Measurements from ENCODE around the gene PRKG2. TPM values are rescaled to one million over a fixed set of nuclear protein-coding genes. Genes with fewer than 3 reads are reported as not detected.
A peak's percentile ranks its signal among the peaks of the same experiment; 100 is the strongest.
"Not testable (repeated sequence)": the region's sequence is repeated elsewhere in the genome, so short reads cannot be mapped to it uniquely, and the experiment has no call there.

Gene PRKG2
- total RNA-seq, 2 experiments from 2014 or later, result 0.23 to 0.26 TPM

- POLR2A ChIA-PET, result no interaction called here
- peaks cover 9% of the 10 kb centered on the region for H3K9me3 Mint-ChIP-seq (ENCODE audit: insufficient read depth)
- ATAC-seq (no peak), DNase-seq (no peak)
- no peaks in the 10 kb centered on the region for H3K36me3 Mint-ChIP-seq (ENCODE audit: low read depth)
- CTCF ChIA-PET, result no interaction called here
- H3K4me1 Mint-ChIP-seq (ENCODE audit: low read depth), result no peaks in the 10 kb centered on the region
- no peak overlapping the region for H3K4me3 Mint-ChIP-seq
- H3K27ac Mint-ChIP-seq, result no peak overlapping the region
- H3K27me3 Mint-ChIP-seq (ENCODE audit: low read depth), result no peaks in the 10 kb centered on the region
Measured at GRCh38 chr4:81235982-81236749, 21.1 kb upstream of the PRKG2 start.

- H3K36me3 Mint-ChIP-seq (ENCODE audit: low read depth), result no peaks in the 10 kb centered on the region
- H3K9me3 Mint-ChIP-seq (ENCODE audit: insufficient read depth), result peaks cover 17% of the 10 kb centered on the region
- H3K27me3 Mint-ChIP-seq (ENCODE audit: low read depth), result no peaks in the 10 kb centered on the region
- H3K4me3 Mint-ChIP-seq, result no peak overlapping the region
- no peak for ATAC-seq
- no peak overlapping the region for H3K27ac Mint-ChIP-seq
- ChIA-PET POLR2A (no interaction called here), CTCF (no interaction called here)
- no peaks in the 10 kb centered on the region for H3K4me1 Mint-ChIP-seq (ENCODE audit: low read depth)
- DNase-seq, result no peak
Measured at GRCh38 chr4:81227968-81228367, 12.9 kb upstream of the PRKG2 start.

DNA sequence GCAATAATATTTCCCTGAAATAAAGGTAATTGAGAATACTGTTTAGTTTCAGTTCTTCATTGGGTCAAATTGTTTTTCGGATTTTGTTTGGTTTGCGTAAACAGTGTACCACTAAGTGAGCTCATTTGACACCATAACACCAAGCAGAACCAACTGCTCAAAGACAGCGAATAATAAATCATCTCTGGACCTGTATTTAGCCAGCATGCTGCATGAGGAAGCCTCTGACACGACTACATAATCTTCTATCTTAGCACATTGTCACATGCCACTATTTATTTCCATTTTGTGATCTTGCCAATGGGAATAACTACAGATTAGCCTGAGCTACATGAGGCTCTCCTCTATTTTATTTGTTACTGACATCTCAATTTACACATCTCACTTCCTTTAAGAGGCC lies 12.1 kb upstream of the PRKG2 start:
- Mint-ChIP-seq H3K4me1 (ENCODE audit: low read depth) (no peaks in the 10 kb centered on the region), H3K27ac (no peak overlapping the region), H3K4me3 (no peak overlapping the region), H3K9me3 (ENCODE audit: insufficient read depth) (peaks cover 15% of the 10 kb centered on the region), H3K27me3 (ENCODE audit: low read depth) (no peaks in the 10 kb centered on the region), H3K36me3 (ENCODE audit: low read depth) (no peaks in the 10 kb centered on the region)
- ChIA-PET CTCF (no interaction called here), POLR2A (no interaction called here)
- ATAC-seq (no peak), DNase-seq (no peak)

DNA sequence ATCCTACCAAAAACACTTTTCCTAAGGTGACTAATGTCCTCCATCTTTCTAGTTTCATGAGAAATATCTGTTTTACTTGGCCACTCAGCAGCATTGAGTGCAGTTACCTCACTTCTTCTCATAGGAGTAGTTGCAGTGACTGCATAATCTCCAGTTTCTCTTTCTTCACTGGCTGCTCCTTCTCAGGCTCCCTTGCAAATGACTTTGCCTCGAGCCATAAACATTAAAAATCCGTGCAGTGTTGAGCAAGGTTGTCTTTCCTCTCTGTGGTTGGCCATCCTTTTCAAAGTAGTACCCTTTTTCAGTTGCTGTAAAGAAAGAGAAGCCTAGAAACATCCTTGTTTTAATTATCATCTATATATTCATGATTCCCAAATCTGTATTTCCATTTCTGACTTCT lies 10.2 kb upstream of the PRKG2 start:
- H3K4me1 Mint-ChIP-seq (ENCODE audit: low read depth), result no peaks in the 10 kb centered on the region
- H3K27ac Mint-ChIP-seq, result no peak overlapping the region
- DNase-seq (no peak), ATAC-seq (no peak)
- H3K9me3 Mint-ChIP-seq (ENCODE audit: insufficient read depth), result peaks cover 2% of the 10 kb centered on the region
- no peak overlapping the region for H3K4me3 Mint-ChIP-seq
- peaks cover 5% of the 10 kb centered on the region for H3K27me3 Mint-ChIP-seq (ENCODE audit: low read depth)
- POLR2A ChIA-PET, result no interaction called here
- H3K36me3 Mint-ChIP-seq (ENCODE audit: low read depth), result no peaks in the 10 kb centered on the region
- CTCF ChIA-PET, result no interaction called here

DNA sequence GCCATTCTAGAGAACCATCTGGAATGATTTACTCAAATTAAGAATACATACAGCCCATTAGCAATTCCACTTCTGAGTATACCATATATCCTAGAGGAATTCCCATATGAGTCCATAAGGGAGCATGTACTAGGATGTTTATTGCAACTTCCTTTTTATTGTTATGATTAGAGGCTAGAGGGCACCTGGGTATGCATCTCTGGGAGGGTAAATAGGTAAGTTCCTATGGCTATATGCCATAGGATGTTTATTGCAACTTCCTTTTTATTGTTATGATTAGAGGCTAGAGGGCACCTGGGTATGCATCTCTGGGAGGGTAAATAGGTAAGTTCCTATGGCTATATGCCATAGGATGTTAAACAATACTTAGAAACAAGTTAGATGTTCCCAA lies 7.1 kb upstream of the PRKG2 start:
- ATAC-seq; CTCF ChIA-PET; H3K4me1 Mint-ChIP-seq (ENCODE audit: low read depth); DNase-seq; H3K9me3 Mint-ChIP-seq (ENCODE audit: insufficient read depth); H3K4me3 Mint-ChIP-seq; POLR2A ChIA-PET; H3K27ac Mint-ChIP-seq; H3K36me3 Mint-ChIP-seq (ENCODE audit: low read depth): not testable (repeated sequence)
- H3K27me3 Mint-ChIP-seq (ENCODE audit: low read depth), result peaks cover 14% of the 10 kb centered on the region

DNA sequence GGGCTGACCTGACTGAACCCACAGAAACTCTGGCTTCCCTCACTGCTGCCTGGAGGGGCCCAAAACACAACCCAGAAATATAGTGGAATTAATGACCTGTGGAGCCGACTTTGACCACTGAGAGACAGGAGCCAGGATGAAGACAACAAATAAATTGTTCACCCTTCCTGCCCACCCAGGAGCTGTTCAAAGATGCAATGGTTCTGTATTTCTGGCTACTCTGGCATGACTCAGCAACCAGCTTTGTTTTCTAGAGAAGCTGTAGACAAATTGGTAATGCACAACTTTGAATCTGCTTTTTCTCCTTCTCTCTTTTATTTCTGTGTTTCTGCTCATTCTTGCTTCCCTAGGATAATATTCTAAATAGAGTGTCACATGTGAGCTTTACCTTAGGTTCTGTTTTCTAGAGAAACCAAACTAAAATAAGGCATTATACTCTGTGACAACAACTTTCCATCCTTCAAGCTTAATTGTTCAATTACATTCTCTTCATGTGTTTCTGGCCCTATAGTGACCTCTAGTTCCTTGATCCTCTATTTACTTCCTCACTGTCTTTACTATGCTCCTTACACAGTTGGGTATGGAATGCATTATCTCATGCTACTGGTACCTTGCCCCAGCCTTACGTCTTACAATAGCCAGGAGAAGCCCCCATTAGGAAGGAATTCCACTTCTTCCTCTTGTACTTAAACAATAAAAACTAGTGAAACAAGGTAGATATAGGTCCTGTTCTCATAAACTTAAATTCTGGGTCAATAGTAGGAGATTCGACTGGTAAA lies 6.5 kb upstream of the PRKG2 start:
- H3K4me3 Mint-ChIP-seq, result no peak overlapping the region
- H3K4me1 Mint-ChIP-seq (ENCODE audit: low read depth), result no peaks in the 10 kb centered on the region
- H3K9me3 Mint-ChIP-seq (ENCODE audit: insufficient read depth), result no peaks in the 10 kb centered on the region
- DNase-seq (no peak), ATAC-seq (no peak)
- peaks cover 17% of the 10 kb centered on the region for H3K27me3 Mint-ChIP-seq (ENCODE audit: low read depth)
- no peaks in the 10 kb centered on the region for H3K36me3 Mint-ChIP-seq (ENCODE audit: low read depth)
- CTCF ChIA-PET, result interaction anchor here (0.6 kb wide), 1 partner anchor 752 kb away, joined by 3 read pairs; no protein-coding TSS in a partner anchor
- no peak overlapping the region for H3K27ac Mint-ChIP-seq
- POLR2A ChIA-PET, result no interaction called here

DNA sequence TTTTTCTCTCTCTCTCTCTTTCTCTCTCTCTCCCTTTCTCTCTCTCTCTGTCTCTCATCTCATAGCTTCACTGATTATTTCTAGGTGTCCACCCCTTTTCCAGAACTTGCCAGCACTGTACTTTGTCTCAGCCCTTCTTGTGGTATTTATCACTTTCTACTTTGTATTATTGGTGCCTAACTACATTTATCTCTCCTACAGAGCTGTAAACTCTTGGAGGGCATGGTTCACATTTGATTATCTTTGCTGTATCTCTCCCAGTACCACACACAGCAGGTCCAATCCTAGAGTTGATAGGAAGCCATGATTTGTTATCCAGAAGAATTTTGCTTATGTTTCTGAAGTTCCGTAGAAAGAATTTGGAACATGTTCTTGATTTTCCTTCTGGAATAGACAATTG lies 5.2 kb upstream of the PRKG2 start:
- ATAC-seq, result no peak
- Mint-ChIP-seq H3K27me3 (ENCODE audit: low read depth) (peaks cover 27% of the 10 kb centered on the region), H3K4me3 (no peak overlapping the region), H3K36me3 (ENCODE audit: low read depth) (no peaks in the 10 kb centered on the region), H3K4me1 (ENCODE audit: low read depth) (peaks cover 5% of the 10 kb centered on the region), H3K9me3 (ENCODE audit: insufficient read depth) (no peaks in the 10 kb centered on the region), H3K27ac (no peak overlapping the region)
- POLR2A ChIA-PET, result no interaction called here
- DNase-seq, result no peak
- CTCF ChIA-PET, result no interaction called here

DNA sequence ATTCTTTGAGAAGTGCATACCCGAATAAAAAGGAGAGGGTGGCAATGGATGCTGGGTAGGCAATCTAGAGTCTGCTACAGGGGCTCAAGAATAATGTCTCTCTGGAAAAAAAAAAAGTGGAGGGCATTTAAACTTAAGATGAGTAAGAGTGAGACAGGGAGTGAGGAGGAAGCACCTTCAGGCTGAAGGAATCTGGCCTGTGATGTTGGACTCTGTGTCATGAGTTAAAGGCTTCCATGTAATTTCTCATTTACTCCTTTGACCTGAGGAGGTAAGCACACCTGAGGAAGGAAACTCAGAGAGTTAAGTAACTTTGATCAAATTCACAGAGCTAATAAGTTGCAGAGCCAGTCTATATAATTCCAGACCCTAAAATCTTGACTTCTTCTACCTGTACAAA lies 3.2 kb upstream of the PRKG2 start:
- H3K9me3 Mint-ChIP-seq (ENCODE audit: insufficient read depth), result no peaks in the 10 kb centered on the region
- ATAC-seq, result no peak
- CTCF ChIA-PET, result no interaction called here
- POLR2A ChIA-PET, result no interaction called here
- H3K4me3 Mint-ChIP-seq, result no peak overlapping the region
- no peak overlapping the region for H3K27ac Mint-ChIP-seq
- no peaks in the 10 kb centered on the region for H3K36me3 Mint-ChIP-seq (ENCODE audit: low read depth)
- peaks cover 35% of the 10 kb centered on the region for H3K27me3 Mint-ChIP-seq (ENCODE audit: low read depth)
- no peak for DNase-seq
- H3K4me1 Mint-ChIP-seq (ENCODE audit: low read depth), result peaks cover 10% of the 10 kb centered on the region

DNA sequence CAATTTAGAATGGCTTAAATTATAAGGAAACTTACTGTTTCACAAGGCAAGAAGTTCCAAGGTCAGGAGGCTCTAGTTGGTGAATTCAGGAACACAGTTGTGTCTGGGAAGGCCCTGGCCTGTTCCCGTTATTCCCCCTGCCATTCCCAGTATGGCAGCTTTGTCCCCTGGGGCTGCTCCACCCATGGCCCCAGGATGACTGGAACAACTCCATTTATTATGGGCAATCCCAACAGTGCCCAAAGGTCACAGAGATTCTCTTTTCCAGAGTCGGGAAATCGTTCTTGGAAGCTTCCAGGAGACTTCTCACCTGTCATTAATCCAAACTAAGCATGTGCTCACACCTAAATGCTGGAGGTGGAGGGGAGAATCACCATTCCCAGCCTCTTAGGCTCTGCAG lies 2.8 kb upstream of the PRKG2 start:
- no peak overlapping the region for H3K27ac Mint-ChIP-seq

DNA sequence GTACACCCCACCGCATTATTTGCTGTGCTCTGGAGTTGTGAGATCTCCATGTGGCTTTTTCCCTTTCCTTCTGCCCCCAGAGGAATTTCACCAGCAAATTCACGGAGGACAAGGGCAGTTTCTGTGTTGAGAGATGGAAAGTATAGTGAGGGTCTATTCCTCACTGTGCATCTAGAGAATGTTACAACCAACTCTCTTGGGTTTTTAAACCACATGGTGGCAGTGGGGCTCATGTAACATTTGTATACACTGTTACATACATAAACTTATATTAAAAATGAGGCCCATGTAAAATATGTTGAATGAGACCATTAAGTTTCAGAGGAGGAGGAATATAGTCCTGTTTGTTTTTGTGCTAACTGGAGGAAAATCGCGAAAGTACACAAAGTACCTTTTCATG lies 909 bp upstream of the PRKG2 start:
- no peaks in the 10 kb centered on the region for H3K9me3 Mint-ChIP-seq (ENCODE audit: insufficient read depth)
- H3K4me3 Mint-ChIP-seq, result no peak overlapping the region
- POLR2A ChIA-PET, result no interaction called here

More for the DNA sequence above, 2.8 kb upstream of the PRKG2 start:
- no peaks in the 10 kb centered on the region for H3K36me3 Mint-ChIP-seq (ENCODE audit: low read depth)
- H3K4me1 Mint-ChIP-seq (ENCODE audit: low read depth), result peaks cover 10% of the 10 kb centered on the region
- no peak overlapping the region for H3K4me3 Mint-ChIP-seq
- ATAC-seq (no peak), DNase-seq (no peak)
- ChIA-PET POLR2A (no interaction called here), CTCF (no interaction called here)
- peaks cover 35% of the 10 kb centered on the region for H3K27me3 Mint-ChIP-seq (ENCODE audit: low read depth)
- no peaks in the 10 kb centered on the region for H3K9me3 Mint-ChIP-seq (ENCODE audit: insufficient read depth)

GRCh38 chr4:81214144-81214880 lies 710 bp downstream of the PRKG2 start:
- H3K4me1 Mint-ChIP-seq (ENCODE audit: low read depth), result peaks cover 10% of the 10 kb centered on the region
- CTCF ChIA-PET, result no interaction called here
- no peak overlapping the region for H3K27ac Mint-ChIP-seq
- peak; percentile 51 for ATAC-seq
- H3K4me3 Mint-ChIP-seq, result peak overlapping the region; percentile 44
- no peaks in the 10 kb centered on the region for H3K9me3 Mint-ChIP-seq (ENCODE audit: insufficient read depth)
- peaks cover 35% of the 10 kb centered on the region for H3K27me3 Mint-ChIP-seq (ENCODE audit: low read depth)
- no peak for DNase-seq
- POLR2A ChIA-PET, result no interaction called here
- H3K36me3 Mint-ChIP-seq (ENCODE audit: low read depth), result no peaks in the 10 kb centered on the region

More for the DNA sequence above, 909 bp upstream of the PRKG2 start:
- no peak overlapping the region for H3K27ac Mint-ChIP-seq
- ATAC-seq (no peak), DNase-seq (no peak)
- CTCF ChIA-PET, result no interaction called here
- H3K27me3 Mint-ChIP-seq (ENCODE audit: low read depth), result peaks cover 33% of the 10 kb centered on the region
- H3K4me1 Mint-ChIP-seq (ENCODE audit: low read depth), result peaks cover 10% of the 10 kb centered on the region
- H3K36me3 Mint-ChIP-seq (ENCODE audit: low read depth), result no peaks in the 10 kb centered on the region

- no peaks in the 10 kb centered on the region for H3K36me3 Mint-ChIP-seq (ENCODE audit: low read depth)
- CTCF ChIA-PET, result no interaction called here
- POLR2A ChIA-PET, result no interaction called here
- H3K4me1 Mint-ChIP-seq (ENCODE audit: low read depth), result peaks cover 10% of the 10 kb centered on the region
- DNase-seq, result no peak
- no peaks in the 10 kb centered on the region for H3K9me3 Mint-ChIP-seq (ENCODE audit: insufficient read depth)
- no peak overlapping the region for H3K4me3 Mint-ChIP-seq
- ATAC-seq, result no peak
- H3K27ac Mint-ChIP-seq, result no peak overlapping the region
- peaks cover 34% of the 10 kb centered on the region for H3K27me3 Mint-ChIP-seq (ENCODE audit: low read depth)
Measured at GRCh38 chr4:81213671-81214070, 1.4 kb downstream of the PRKG2 start.

Data from activated CD8-positive, alpha-beta T cell treated with anti-CD3 and anti-CD28 coated beads, Interleukin-2, amount 10 ng/mL, durations not matched to agents 7 days and 5 days (primary cell).